Body of pancreas (tissue), 4 donors: ENCODE measurements around the gene CYB5RL.

Source experiments
- CTCF ChIP-seq, 7 experiments: fragments of 450-650 bp in 4 of 7; fragments of 200-600 bp in 3 of 7; sonication (generic) in 3 of 7; IDR thresholded peaks; one replicate each; pipeline ENCODE4 v1.5.1; 2016 to 2019; ENCODE audit warnings: antibody characterized with exemption in 7 of 7
- POLR2A ChIP-seq, 3 donors: fragments of 450-650 bp; IDR thresholded peaks; one replicate each; pipeline ENCODE4 v1.6.1; 2016; ENCODE audit warnings: antibody characterized with exemption in 3 of 3, mild to moderate bottlenecking in 2 of 3

GRCh38 chr1:54219688-54220003, 19.8 kb upstream of the CYB5RL start:
- TF ChIP-seq POLR2A (IDR thresholded peaks at IDR 0.05) (no peak), CTCF (IDR thresholded peaks at IDR 0.05) (no peak)
